Measurements from ENCODE around the gene TBX21.

- TF ChIP-seq CTCF (conservative IDR thresholded peaks at IDR 0.05; ENCODE audit: low read depth in 2 of 2): peak; percentile 43 to 64
- no peak for TF ChIP-seq NANOG (IDR thresholded peaks at IDR 0.05; ENCODE audit: borderline replicate concordance)
- TF ChIP-seq CREB1 (CRISPR knock-in tag; IDR thresholded peaks at IDR 0.05; ENCODE audit: low read depth): no peak
- no peak for TF ChIP-seq POLR2AphosphoS5 (IDR thresholded peaks at IDR 0.05; ENCODE audit: low read depth)
- no peak for TF ChIP-seq EZH2 (IDR thresholded peaks at IDR 0.05; ENCODE audit: low read depth, unreplicated experiment)
- TF ChIP-seq ZNF114 (CRISPR knock-in tag; IDR thresholded peaks at IDR 0.05): no peak
- TF ChIP-seq JUNB (IDR thresholded peaks at IDR 0.05; ENCODE audit: unreplicated experiment): no peak
Measured at GRCh38 chr17:47717261-47717697, 15.8 kb upstream of the TBX21 start.
